Right renal pelvis (tissue), 4 donors: ENCODE data around the gene BCKDHA. TPM values are rescaled to one million over a fixed set of nuclear protein-coding genes. Genes with fewer than 3 reads are reported as not detected.
"Not testable (repeated sequence)": the region's sequence is repeated elsewhere in the genome, so short reads cannot be mapped to it uniquely, and the experiment has no call there.

Source experiments
- DNase-seq, 4 donors: peaks; one replicate each; pipeline ENCODE4 v3.0.0-alpha.2; 2013; ENCODE audit warnings: low read depth in 4 of 4, low spot score in 3 of 4, missing footprints in 1 of 4
- polyA plus RNA-seq, 4 donors: library from polyadenylated mRNA; unstranded; fragments of 120-200 nt; gene quantifications; one replicate each; pipeline ENCODE4 v1.2.1, GENCODE V29; 2013; ENCODE audit not compliant: insufficient read length in 4 of 4

BCKDHA gene
- polyA plus RNA-seq, 4 donors, result 26.8 to 59.4 (median 29.0) TPM

DNA sequence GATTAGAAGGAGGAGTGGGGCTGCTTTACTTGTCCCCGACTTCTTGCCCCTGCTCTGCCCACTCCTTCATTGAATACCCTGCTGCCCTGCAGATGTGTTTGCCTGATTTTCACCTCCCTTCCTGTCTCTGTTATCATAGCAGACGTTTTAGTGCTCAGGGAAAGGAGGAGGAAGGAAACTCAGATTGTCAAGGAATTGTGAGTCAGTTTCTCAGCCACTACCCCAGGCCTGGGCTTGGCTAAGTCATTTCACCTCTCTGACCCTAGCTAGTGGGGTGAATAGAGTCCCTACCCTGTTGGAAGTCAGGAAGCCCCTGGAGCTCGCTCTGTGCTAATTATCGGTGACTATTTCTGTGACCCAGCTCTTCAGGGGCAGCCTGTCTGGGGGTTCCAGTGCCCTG is 3.9 kb downstream of the BCKDHA start:
- no peak for DNase-seq

DNA sequence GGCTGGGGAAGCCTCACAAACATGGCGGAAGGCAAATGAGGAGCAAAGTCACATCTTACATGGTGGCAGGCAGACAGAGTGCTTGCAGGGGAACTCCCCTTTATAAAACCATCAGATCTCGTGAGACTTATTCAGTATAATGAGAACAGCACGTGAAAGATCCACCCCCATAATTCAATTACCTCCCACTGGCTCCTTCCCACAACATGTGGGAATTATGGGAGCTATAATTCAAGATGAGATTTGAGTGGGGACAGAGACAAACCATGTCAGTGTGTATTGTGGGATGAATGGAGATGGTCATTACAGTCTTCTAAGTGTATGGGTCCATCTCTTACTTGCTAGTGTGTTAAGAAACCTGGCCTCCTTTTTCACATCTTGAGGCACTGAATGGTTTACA is 4.4 kb downstream of the BCKDHA start:
- DNase-seq, result no peak

DNA sequence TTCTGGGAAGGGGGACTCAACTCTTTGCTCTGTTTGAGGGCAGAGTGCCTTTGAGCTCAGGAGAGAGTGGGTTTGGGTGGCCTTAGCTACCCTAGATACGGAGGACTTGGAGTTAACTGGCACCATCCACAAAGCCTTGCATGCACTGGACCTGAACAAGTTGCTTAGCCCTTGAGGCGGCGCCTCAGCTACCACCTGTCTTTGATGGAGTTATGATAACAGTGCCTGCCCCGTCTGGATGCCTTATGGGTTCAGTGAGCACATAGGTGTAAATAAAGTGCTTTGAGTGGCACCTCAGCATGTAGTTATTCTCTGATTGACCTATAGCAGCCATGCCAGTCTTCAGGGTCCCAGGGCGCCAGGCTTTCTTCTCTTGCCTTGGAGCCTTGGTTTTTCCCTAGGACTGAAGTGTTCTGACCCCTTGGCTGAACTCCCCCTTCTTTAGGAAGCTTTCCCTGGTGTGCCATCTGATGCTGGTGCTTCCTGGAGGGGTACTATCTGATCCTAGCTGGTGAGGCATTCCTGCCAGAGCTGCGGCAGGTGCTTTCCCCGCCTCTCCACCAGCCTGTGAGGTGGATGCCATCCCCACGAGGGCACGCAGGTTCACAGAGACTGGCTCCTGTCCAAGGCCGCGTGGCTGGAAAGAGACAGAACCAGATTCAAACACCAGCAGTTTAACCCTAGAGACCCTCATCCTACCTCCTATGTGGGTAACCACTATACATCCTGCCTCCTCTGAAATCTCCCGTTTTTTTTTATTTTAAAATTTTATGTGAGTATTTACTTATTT is 5.8 kb downstream of the BCKDHA start:
- no peak for DNase-seq

DNA sequence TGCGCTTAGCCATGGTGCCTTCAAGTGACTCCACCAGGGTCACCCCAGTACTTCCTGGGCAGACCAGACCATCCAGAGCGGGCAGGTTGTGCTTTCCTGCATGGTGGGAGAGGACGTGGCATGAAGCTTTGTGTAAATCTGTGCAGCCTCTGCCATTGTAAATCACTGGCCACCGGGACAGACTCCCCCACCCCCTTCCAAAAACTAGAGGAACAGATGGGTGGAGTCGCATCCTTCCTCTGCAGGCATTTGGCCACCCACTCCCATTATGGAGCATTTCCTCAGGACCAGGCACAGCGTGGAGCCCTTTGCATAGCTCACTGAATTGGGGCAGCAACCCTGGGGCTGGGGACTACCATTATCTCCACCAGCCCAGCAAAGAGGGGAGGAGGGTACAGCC is 8.2 kb downstream of the BCKDHA start:
- no peak for DNase-seq

GRCh38 chr19:41407271-41407670 is 9.7 kb downstream of the BCKDHA start:
- DNase-seq, result no peak

- DNase-seq, result no peak
These were observed 10.6 kb downstream of the BCKDHA start for GRCh38 chr19:41408256-41408655.

DNA sequence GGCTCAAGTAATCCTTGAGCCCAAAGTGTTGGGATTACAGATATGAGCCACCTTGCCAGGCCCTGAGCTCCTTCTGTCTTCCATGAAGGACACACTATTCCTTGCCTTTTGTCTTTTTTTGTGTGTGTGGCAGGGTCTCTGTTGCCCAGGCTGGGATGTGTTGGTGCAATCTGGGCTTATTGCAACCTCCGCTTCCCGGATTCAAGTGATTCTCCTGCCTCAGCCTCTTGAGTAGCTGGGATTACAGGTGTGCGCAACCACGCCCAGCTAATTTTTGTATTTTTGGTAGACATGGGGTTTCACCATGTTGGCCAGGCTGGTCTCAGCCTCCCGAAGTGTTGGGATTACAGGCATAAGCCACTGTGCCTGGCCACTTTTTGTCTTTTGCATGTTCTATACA is 11.2 kb downstream of the BCKDHA start:
- DNase-seq, result not testable (repeated sequence)

GRCh38 chr19:41409288-41409687 is 11.7 kb downstream of the BCKDHA start:
- DNase-seq, result no peak

DNA sequence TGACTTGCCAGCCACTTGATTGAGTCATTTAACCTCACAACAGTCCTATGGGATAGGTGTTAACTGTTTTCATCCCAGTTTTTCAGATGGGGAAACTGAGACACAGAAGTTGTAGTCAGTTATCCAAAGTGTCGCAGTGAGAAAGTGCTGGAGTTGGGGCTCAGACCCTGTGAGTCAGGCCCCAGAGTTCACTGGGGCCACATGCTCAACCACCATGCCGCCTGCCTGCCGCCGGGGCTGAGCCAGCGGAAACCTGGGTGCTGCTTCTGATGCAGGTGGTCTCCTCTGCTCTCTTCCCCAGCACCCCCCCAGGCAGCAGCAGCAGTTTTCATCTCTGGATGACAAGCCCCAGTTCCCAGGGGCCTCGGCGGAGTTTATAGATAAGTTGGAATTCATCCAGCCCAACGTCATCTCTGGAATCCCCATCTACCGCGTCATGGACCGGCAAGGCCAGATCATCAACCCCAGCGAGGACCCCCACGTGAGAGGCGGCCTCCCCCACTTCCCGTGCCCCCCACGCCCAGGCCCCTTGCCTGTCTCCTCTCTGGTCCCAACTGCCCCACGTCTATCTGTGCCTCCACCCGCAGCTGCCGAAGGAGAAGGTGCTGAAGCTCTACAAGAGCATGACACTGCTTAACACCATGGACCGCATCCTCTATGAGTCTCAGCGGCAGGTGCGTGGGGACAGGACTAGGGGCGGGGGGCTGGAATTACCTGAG is 12.9 kb downstream of the BCKDHA start:
- DNase-seq, result no peak

- no peak for DNase-seq
These were observed 13.7 kb downstream of the BCKDHA start for GRCh38 chr19:41411100-41411967.

DNA sequence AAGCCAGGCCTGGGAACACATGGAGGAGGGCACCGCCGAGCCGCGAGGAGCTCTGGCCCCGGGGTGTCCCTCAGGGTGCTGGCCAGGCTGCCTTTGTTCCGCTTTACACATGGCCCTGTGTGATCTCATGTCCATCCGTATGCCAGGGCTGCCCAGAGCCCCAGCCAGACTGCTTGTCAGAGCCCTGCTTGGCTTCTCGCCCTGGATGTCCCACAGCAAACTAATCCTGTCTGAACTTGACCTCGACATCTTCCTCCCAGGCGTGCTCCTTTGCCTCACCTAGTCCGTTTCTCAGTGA is 14.3 kb downstream of the BCKDHA start:
- DNase-seq, result no peak

GRCh38 chr19:41412953-41413352 is 15.3 kb downstream of the BCKDHA start:
- DNase-seq, result no peak

GRCh38 chr19:41413947-41414346 is 16.3 kb downstream of the BCKDHA start:
- DNase-seq, result no peak

DNA sequence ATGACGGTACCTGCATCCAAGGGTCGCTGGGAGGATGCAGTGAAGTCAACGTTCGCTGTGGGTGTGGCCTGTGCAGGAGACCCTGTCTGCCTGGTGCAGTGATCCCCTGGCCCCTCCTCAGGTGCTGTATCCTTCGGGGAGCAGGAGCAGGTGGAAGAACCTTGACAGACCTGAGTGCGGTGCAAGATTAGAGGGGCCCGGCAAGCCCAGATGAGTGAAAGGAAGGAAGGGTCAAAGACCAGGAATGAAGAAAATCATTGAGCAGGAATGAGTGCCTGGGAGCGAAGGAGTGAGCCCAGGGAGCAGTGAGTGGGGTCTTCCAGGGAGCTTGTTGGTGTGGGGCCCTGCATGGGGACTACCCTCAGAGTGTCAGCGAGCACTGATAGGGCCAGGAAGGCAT is 16.8 kb downstream of the BCKDHA start:
- no peak for DNase-seq

- no peak for DNase-seq
These were observed 17.5 kb downstream of the BCKDHA start for GRCh38 chr19:41415154-41415571.

GRCh38 chr19:41416194-41416674 is 18.6 kb downstream of the BCKDHA start:
- no peak for DNase-seq

DNA sequence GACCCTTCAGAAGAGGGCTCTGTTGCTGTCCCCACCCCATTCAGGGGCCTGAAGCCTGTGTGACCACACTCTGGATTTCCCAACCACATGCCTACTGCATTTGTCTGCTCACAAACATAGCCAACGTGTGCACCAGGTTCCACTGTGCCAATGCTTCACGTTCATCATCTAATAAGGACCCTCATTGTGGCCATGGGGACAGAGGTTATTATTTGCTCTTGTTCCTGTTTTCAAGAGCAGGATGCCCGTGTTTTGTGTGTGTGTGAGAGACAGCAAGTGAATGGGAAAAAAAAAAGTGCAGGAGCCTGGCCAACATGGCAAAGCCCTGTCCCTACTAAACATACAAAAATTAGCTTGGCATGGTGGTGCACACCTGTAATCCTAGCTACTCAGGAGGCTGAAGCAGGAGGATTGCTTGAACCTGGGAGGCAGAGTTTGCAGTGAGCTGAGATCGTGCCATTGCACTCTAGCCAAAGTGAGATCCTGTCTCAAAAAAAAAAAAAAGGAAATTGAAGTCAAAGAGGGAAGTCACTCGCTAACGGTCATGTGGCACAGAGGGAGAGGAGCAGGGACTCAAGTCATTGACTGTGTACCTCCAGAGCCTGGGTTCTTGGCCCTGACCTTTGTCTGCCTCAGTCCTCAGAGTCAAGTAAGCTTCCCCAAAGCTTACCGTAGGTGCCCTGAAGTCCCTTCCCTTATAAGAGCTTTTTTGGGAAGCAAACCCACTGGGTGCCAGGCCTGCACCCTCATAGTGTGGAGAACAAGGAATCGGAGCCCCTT is 22.7 kb downstream of the BCKDHA start:
- DNase-seq, result no peak

GRCh38 chr19:41421314-41421713 is 23.7 kb downstream of the BCKDHA start:
- no peak for DNase-seq

GRCh38 chr19:41421973-41422372 is 24.4 kb downstream of the BCKDHA start:
- no peak for DNase-seq

- no peak for DNase-seq
These were observed 24.8 kb downstream of the BCKDHA start for GRCh38 chr19:41422456-41422855.
